SH-SY5Y (cell line): ENCODE data around the gene SHROOM2.

Source experiments
- GATA2 ChIP-seq: IDR thresholded peaks from 2 replicates; pipeline ENCODE4 v1.6.1; 2011; ENCODE audit warnings: mild to moderate bottlenecking, low read depth, low read length
- GATA3 ChIP-seq: IDR thresholded peaks from 2 replicates; pipeline ENCODE4 v1.6.1; 2011; ENCODE audit warnings: low read depth, mild to moderate bottlenecking, low read length, moderate library complexity

DNA sequence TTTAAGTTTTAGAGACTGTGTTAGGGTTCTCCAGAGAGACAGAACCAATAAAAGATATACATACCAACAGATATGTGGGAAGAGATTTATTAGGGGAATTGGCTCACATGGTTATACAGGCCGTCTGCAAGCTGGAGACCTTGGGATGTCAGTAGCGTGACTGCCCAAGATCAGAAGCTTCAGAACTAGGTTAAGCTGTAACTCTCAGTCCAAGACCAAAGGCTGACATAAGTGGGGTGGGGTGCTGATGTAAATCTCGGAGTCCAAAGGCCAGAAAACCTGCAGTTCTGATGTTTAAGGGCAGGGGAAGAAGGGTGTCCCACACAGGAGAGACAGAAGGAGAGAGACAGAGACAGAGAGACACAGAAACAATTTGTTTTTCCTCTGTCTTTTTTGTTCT is 191.4 kb downstream of the SHROOM2 start:
- TF ChIP-seq GATA3 = no peak
- no peak for TF ChIP-seq GATA2
